ENCODE measurements around the gene ZBTB17.

DNA sequence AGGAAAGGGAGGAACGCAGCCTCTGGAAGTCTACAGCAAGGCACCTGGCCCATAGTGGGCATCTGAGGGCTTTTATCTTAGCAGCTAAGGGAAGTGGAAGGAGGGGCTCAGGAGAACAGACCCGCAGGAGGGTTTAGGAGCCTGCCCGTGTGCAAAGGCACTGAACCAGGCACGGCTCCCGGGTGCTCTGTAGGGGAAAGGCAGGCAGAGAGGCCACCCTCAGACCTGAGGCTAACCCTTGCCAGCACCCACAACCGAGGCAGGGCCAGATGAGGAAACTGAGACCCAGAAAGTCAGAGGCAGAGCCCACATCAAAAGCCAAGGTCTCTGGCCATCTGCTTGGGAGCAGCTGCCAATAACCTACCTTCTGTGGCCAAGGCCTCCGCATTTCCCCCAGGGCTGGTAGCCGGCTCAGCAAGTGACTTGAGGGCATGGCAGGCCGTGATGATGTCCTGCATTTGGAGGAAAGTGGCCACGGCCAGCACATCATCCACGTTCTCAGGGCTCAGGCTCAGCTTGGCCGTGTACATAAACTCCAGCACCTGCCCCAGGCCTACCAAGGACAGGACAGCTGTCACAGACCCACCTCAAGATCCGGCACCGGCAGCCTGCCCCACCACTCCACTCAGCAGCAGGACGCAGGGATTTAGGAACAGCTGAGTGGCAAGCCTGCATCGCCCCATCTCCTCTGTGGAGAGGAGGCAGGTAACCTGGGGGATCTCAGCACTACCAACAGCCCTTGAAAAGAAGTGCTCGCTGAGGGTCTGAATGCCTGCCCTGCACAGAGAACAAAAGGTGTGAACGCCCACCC, 29.1 kb downstream of the ZBTB17 start:
- TF ChIP-seq, protein P1, sequence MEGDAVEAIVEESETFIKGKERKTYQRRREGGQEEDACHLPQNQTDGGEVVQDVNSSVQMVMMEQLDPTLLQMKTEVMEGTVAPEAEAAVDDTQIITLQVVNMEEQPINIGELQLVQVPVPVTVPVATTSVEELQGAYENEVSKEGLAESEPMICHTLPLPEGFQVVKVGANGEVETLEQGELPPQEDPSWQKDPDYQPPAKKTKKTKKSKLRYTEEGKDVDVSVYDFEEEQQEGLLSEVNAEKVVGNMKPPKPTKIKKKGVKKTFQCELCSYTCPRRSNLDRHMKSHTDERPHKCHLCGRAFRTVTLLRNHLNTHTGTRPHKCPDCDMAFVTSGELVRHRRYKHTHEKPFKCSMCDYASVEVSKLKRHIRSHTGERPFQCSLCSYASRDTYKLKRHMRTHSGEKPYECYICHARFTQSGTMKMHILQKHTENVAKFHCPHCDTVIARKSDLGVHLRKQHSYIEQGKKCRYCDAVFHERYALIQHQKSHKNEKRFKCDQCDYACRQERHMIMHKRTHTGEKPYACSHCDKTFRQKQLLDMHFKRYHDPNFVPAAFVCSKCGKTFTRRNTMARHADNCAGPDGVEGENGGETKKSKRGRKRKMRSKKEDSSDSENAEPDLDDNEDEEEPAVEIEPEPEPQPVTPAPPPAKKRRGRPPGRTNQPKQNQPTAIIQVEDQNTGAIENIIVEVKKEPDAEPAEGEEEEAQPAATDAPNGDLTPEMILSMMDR (IDR thresholded peaks at IDR 0.05), result no peak
- no peak for TF ChIP-seq POLR2A (IDR thresholded peaks at IDR 0.05)

All from heart left ventricle (tissue), 13 donors.